ENCODE data around the gene CNEP1R1. TPM values are rescaled to one million over a fixed set of nuclear protein-coding genes. Genes with fewer than 3 reads are reported as not detected.

The CNEP1R1 gene
- total RNA-seq, 1 experiment from 2014 or later, result 14.6 TPM

DNA sequence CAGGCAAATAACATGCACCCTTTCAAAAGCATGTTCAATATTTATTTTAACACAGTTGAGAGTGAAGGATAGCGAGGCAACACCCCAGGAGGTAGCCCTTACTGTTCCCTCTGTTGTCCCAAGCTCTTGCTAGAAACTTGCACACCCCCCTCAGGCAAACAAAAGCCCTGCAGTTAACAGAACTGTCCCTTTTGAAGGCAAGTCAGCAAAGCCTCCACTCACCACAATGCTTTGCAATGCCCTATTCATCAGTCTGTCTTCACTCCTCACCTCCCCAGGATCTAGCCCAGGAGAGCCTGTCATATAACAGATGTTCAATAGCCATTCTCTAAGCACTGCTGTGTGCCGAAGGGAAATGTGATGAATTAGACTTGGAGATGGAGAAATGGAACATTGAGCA is 3.5 kb upstream of the CNEP1R1 start:
- Histone ChIP-seq H3K79me2 (ENCODE audit: insufficient read depth, low read length) (peaks cover 14% of the 10 kb centered on the region), H3K4me1 (ENCODE audit: control insufficient read depth in 1 of 2, insufficient read depth in 2 of 2, low read length in 2 of 2) (peaks cover 2 to 13% of the 10 kb centered on the region in 2 experiments; a peak in 2 of 4 replicates), H3K27ac (ENCODE audit: low read depth, low read length) (no peak overlapping the region), H4K20me1 (ENCODE audit: insufficient read depth) (no peaks in the 10 kb centered on the region), H3K27me3 (ENCODE audit: insufficient read depth, low read length) (no peaks in the 10 kb centered on the region), H3K9me2 (ENCODE audit: insufficient read depth) (no peaks in the 10 kb centered on the region), H3K4me2 (ENCODE audit: low read length) (no peak overlapping the region), H3K4me3 (replicated peaks in 1 of 2; ENCODE audit: low read depth in 1 of 2, low read length in 2 of 2) (no peak overlapping the region), H3K9ac (ENCODE audit: low read length) (no peak overlapping the region), H3K36me3 (ENCODE audit: control insufficient read depth in 1 of 2, insufficient read depth in 2 of 2, low read length in 2 of 2) (no peaks in the 10 kb centered on the region), H3K9me3 (ENCODE audit: control insufficient read depth in 1 of 2, insufficient read depth in 1 of 2, low read depth in 1 of 2, low read length in 2 of 2) (no peaks in the 10 kb centered on the region), H2AFZ (ENCODE audit: low read depth, low read length, poor library complexity, severe bottlenecking) (no peak overlapping the region)
- intact Hi-C loops (cut with micrococcal nuclease), result loop anchor here (10.0 kb wide), 1 partner anchor 333 kb away; no protein-coding TSS in a partner anchor
- BruUV-seq (replicated peaks), result no TSS peak
- ATAC-seq (no peak), DNase-seq (ENCODE audit: low read depth, low spot score) (no peak)
- TF ChIP-seq, protein P1, sequence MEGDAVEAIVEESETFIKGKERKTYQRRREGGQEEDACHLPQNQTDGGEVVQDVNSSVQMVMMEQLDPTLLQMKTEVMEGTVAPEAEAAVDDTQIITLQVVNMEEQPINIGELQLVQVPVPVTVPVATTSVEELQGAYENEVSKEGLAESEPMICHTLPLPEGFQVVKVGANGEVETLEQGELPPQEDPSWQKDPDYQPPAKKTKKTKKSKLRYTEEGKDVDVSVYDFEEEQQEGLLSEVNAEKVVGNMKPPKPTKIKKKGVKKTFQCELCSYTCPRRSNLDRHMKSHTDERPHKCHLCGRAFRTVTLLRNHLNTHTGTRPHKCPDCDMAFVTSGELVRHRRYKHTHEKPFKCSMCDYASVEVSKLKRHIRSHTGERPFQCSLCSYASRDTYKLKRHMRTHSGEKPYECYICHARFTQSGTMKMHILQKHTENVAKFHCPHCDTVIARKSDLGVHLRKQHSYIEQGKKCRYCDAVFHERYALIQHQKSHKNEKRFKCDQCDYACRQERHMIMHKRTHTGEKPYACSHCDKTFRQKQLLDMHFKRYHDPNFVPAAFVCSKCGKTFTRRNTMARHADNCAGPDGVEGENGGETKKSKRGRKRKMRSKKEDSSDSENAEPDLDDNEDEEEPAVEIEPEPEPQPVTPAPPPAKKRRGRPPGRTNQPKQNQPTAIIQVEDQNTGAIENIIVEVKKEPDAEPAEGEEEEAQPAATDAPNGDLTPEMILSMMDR (IDR thresholded peaks at IDR 0.05 in 2 of 3, conservative IDR thresholded peaks at IDR 0.05 in 1 of 3; ENCODE audit: borderline replicate concordance in 1 of 3, insufficient read depth in 1 of 3, low read depth in 2 of 3, low read length in 2 of 3), result peak in 1 of 3 experiments; percentile 22; a peak in 2 of 6 replicates
- no peak for TF ChIP-seq YY1 (IDR thresholded peaks at IDR 0.05; ENCODE audit: extremely low read depth, insufficient replicate concordance, low read depth, low read length)
- ChIA-PET POLR2A (no interaction called here), CTCF (interaction anchor here (0.9 kb wide), 1 partner anchor 63 kb away, joined by 3 read pairs; no protein-coding TSS in a partner anchor), RAD21 (ENCODE audit: low non-redundant PET in 1 of 2, low total read pairs in 2 of 2, uncharacterized antibody in 2 of 2, unreplicated experiment in 2 of 2) (no interaction called here)

DNA sequence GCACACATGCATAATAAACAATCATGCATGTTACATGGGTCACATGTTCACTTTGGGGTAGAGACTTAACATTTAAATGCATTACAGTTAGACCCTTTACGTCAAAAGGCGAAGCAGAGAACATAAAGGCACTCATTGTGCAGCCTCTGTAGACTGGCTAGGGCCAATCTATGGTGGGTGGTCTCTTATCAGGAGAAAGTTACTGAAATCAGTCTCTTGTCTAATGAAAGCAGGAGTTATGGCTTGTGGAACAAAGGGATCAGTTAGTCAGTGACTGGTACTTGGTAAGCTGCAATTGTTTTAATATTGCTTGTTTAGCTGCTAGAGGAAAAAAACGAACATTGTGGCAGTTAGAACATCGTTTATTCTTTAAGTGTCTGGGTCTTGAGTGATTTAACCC is 1.4 kb upstream of the CNEP1R1 start:
- no peaks in the 10 kb centered on the region for H3K9me2 ChIP-seq (ENCODE audit: insufficient read depth)
- H3K4me1 ChIP-seq (ENCODE audit: control insufficient read depth in 1 of 2, insufficient read depth in 2 of 2, low read length in 2 of 2), result peaks cover 4 to 15% of the 10 kb centered on the region in 2 experiments; a peak in 2 of 4 replicates
- H3K36me3 ChIP-seq (ENCODE audit: control insufficient read depth in 1 of 2, insufficient read depth in 2 of 2, low read length in 2 of 2), result no peaks in the 10 kb centered on the region
- ATAC-seq (no peak), DNase-seq (ENCODE audit: low read depth, low spot score) (no peak)
- H2AFZ ChIP-seq (ENCODE audit: low read depth, low read length, poor library complexity, severe bottlenecking), result no peak overlapping the region
- intact Hi-C loops (cut with micrococcal nuclease), result loop anchor here (2.0 to 10.0 kb wide), 2 partner anchors 187 to 331 kb away; no protein-coding TSS in a partner anchor
- CTCF ChIA-PET, result interaction anchor here (1.0 kb wide), 1 partner anchor 188 kb away, joined by 3 read pairs; no protein-coding TSS in a partner anchor
- no TSS peak for BruUV-seq (replicated peaks)
- RAD21 ChIA-PET (ENCODE audit: low non-redundant PET in 1 of 2, low total read pairs in 2 of 2, uncharacterized antibody in 2 of 2, unreplicated experiment in 2 of 2), result no interaction called here
- H3K4me3 ChIP-seq (replicated peaks in 1 of 2; ENCODE audit: low read depth in 1 of 2, low read length in 2 of 2), result no peak overlapping the region
- H4K20me1 ChIP-seq (ENCODE audit: insufficient read depth), result no peaks in the 10 kb centered on the region
- H3K27me3 ChIP-seq (ENCODE audit: insufficient read depth, low read length), result no peaks in the 10 kb centered on the region
- peaks cover 24% of the 10 kb centered on the region for H3K79me2 ChIP-seq (ENCODE audit: insufficient read depth, low read length)
- POLR2A ChIA-PET, result no interaction called here
- TF ChIP-seq FOSL1 (IDR thresholded peaks at IDR 0.05; ENCODE audit: low read depth), result no peak
- TF ChIP-seq, protein P2, sequence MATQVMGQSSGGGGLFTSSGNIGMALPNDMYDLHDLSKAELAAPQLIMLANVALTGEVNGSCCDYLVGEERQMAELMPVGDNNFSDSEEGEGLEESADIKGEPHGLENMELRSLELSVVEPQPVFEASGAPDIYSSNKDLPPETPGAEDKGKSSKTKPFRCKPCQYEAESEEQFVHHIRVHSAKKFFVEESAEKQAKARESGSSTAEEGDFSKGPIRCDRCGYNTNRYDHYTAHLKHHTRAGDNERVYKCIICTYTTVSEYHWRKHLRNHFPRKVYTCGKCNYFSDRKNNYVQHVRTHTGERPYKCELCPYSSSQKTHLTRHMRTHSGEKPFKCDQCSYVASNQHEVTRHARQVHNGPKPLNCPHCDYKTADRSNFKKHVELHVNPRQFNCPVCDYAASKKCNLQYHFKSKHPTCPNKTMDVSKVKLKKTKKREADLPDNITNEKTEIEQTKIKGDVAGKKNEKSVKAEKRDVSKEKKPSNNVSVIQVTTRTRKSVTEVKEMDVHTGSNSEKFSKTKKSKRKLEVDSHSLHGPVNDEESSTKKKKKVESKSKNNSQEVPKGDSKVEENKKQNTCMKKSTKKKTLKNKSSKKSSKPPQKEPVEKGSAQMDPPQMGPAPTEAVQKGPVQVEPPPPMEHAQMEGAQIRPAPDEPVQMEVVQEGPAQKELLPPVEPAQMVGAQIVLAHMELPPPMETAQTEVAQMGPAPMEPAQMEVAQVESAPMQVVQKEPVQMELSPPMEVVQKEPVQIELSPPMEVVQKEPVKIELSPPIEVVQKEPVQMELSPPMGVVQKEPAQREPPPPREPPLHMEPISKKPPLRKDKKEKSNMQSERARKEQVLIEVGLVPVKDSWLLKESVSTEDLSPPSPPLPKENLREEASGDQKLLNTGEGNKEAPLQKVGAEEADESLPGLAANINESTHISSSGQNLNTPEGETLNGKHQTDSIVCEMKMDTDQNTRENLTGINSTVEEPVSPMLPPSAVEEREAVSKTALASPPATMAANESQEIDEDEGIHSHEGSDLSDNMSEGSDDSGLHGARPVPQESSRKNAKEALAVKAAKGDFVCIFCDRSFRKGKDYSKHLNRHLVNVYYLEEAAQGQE (IDR thresholded peaks at IDR 0.05; ENCODE audit: low read depth), result no peak
- no peak for TF ChIP-seq RAD21 (IDR thresholded peaks at IDR 0.05; ENCODE audit: low read depth)
- no peak for TF ChIP-seq CBX3 (IDR thresholded peaks at IDR 0.05; ENCODE audit: low read depth)
- no peak for TF ChIP-seq EGR1 (IDR thresholded peaks at IDR 0.05; ENCODE audit: low read depth)
- no peak for TF ChIP-seq POLR2A (IDR thresholded peaks at IDR 0.05; ENCODE audit: borderline replicate concordance, extremely low read depth, insufficient read depth, insufficient read length)
- TF ChIP-seq YY1 (IDR thresholded peaks at IDR 0.05; ENCODE audit: extremely low read depth, insufficient replicate concordance, low read depth, low read length), result no peak
- TF ChIP-seq, protein P3, sequence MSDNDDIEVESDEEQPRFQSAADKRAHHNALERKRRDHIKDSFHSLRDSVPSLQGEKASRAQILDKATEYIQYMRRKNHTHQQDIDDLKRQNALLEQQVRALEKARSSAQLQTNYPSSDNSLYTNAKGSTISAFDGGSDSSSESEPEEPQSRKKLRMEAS (IDR thresholded peaks at IDR 0.05), result no peak
- no peak for TF ChIP-seq JUND (IDR thresholded peaks at IDR 0.05)
- H3K4me2 ChIP-seq (ENCODE audit: low read length), result no peak overlapping the region
- H3K9me3 ChIP-seq (ENCODE audit: control insufficient read depth in 1 of 2, insufficient read depth in 1 of 2, low read depth in 1 of 2, low read length in 2 of 2), result no peaks in the 10 kb centered on the region
- H3K9ac ChIP-seq (ENCODE audit: low read length), result no peak overlapping the region
- no peak overlapping the region for H3K27ac ChIP-seq (ENCODE audit: low read depth, low read length)

Measured in HCT116 (cell line).